RPMI7951 (cell line): ENCODE data around the gene CEP55. TPM values are rescaled to one million over a fixed set of nuclear protein-coding genes. Genes with fewer than 3 reads are reported as not detected.
"Not testable (repeated sequence)": the region's sequence is repeated elsewhere in the genome, so short reads cannot be mapped to it uniquely, and the experiment has no call there.

Experiments used
- DNase-seq: peaks from one replicate; pipeline ENCODE4 v3.0.0-alpha.2; 2012; ENCODE audit warnings: low read depth
- total RNA-seq: library from RNA; depleted of rRNA; stranded (reverse); fragments of >200 nt; shearing (Covaris generic); gene quantifications from 2 replicates; pipeline ENCODE4 v1.2.3, GENCODE V29; 2014; rRNA removed

CEP55 gene
- total RNA-seq, result 102 and 132 TPM in 2 replicates

DNA sequence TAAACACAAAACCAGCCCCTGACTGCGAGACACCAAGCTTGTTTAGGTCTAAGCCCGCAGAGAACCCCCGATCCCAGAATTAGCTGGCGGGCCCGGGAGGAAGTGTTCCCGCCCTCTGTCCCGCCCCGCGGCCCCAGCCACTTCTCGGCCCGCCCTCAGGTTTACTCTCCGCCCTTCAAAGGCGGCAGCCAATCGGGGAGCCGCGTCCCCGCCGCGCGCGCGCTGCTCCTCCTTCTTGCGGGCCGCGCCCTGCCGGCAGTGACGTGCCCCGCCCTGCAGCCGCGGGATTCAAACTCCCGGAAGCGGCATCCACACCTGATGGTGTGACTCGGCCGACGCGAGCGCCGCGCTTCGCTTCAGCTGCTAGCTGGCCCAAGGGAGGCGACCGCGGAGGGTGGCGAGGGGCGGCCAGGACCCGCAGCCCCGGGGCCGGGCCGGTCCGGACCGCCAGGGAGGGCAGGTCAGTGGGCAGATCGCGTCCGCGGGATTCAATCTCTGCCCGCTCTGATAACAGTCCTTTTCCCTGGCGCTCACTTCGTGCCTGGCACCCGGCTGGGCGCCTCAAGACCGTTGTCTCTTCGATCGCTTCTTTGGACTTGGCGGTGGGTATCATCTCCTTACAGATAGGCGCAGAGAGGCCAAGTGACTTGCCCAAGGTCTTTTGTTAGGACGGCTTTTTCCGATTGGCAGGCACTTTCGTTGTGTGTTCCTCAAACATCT is at the start of gene CEP55:
TSS of gene CEP55 (plus strand) at position 291 of the 720 bp plus-strand sequence. CDS start 3,440 bp downstream, outside the sequence.
- DNase-seq, result peak; percentile 90

DNA sequence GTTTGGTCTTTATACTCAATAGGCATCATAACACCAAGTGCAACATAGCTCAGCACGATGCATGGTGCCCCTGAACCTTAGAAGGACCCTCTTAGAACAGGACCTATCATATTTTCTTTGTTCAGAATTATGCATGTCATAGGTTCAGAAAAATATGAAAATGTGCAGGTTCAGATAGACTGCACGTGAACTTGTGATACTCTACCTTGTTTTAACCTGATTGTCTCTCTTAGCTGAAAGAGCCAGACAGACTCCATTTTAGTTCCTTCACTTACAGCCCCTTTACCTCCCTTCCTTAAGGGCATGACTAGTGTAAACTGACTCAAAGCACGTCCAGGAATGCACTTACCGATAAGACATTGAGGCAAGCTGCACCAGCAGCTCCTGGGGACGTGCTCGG is 49.4 kb upstream of the CEP55 start:
- no peak for DNase-seq

- no peak for DNase-seq
These were observed 48.4 kb upstream of the CEP55 start for GRCh38 chr10:93447970-93448369.

DNA sequence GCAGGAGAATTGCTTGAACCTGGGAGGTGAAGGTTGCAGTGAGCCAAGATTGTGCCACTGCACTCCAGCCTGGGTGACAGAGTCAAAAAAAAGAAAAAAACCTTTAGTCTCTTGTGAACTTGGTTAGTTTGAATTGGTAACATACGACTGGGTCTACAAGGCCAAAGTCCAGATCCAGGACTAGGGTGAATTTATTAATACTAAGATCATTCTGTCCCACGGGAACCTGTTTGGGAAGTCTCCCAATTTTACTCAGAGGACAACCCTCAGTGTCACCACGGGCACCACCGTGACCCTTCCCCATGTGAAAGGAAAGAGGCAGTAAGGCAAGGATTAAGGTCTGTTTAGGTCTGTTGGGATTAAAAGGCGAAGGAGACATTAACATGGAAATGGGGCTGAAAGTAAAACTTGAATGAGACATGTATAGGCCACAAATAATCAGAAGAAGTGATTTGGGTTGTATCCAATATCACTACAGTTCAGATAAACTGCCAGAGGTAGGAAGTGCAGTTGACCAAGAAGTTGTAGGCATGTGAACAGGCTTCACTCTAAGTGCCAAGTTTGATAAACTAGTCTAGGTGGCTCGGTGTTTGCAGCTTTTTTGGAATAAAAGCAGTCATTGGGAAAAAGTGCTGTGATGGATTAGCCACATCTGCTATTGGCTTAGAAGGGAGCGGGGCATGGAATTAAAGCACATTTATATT is 45.0 kb upstream of the CEP55 start:
- DNase-seq, result no peak

GRCh38 chr10:93452143-93452542 is 44.3 kb upstream of the CEP55 start:
- DNase-seq, result no peak

- DNase-seq, result no peak
These were observed 42.3 kb upstream of the CEP55 start for GRCh38 chr10:93454146-93454545.

GRCh38 chr10:93454736-93455135 is 41.7 kb upstream of the CEP55 start:
- no peak for DNase-seq

DNA sequence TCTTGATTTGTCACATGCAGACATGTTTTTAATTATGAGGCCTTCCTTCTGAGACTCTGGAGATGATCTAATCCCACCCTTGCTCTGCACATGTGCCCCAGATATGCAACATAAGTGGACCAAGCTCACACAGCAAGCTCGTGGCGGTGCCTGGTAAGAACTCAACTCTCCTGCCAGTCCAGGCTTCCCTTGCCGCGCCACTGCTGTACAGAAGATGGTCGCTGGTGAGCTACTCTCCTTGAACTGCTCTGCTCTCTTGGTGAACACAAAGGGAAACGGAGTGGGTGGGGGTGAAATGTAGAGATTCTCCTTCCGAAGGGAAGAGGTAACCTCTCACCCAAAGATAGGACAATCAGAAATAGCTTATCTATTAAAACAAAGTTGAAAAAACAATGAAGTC is 39.9 kb upstream of the CEP55 start:
- no peak for DNase-seq

DNA sequence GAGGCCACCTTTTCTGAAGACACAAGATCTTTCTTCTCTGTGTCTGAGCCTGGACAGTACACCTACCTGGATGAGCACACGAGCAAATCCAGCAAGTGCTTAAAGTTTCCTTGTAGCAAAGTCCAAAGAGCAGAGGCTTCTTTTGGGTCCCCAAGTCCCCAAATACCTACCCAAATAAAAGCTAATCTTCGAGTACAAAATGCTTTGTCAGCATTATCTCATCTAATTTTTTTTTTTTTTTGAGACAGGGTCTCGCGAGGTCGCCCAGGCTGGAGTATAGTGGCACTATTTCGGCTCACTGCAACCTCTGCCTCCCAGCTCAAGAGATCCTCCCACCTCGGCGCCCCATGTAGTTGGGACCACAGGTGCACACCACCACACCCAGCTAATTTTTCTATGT is 38.9 kb upstream of the CEP55 start:
- no peak for DNase-seq

GRCh38 chr10:93458821-93459257 is 37.6 kb upstream of the CEP55 start:
- peak; percentile 99 for DNase-seq

DNA sequence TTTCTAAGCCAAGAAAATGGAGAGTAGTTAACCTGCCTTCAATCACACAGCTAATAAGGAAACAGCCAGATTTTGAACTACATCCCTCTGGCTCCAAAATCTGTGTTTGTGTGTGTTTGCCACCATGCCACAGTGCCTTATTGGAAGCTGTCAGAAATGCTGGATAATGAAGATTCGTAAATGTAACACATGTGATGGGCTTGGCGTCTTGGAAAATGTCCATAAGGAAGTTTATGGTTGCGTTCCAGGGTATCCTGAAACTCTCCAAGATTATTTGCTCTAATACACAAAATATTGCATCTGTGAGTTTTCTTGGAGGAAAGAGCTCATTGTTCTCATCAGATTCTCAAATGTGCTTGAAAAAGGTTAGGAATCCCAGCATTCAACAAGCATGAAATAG is 36.9 kb upstream of the CEP55 start:
- DNase-seq, result no peak

DNA sequence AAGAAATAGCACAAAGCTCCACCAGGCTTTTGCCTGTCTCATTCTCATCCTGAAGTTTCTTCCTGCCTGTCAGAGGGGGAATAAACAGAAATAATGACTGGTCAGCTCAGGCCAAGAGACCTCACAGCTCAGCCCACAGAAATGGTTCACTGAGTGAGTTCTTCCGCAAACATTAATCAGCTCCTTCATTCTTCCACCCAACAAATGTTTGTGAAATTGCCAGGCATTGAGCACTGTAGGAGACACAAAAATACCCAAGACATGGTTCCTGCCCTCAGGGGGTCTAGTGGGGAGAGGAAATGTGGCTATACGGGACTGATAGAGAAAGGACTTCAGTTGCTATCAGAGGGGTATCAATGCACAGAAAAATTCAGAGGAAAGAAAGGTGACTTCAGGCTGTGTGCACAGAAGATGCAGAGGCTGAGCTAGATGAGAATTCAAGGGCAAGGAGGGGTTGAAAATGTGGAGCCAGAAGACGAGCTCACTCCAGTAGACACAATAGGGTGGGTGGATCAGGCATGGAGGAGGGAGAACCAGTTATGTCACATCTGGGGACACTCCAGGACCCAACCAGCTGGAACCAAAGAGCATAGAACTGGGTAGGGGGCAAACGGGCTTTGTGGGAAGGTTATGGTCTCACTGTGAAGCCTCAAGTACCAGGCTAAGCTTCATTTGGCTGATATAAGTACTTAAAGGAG is 35.2 kb upstream of the CEP55 start:
- peak; percentile 79 for DNase-seq

- DNase-seq, result peak; percentile 78
These were observed 34.6 kb upstream of the CEP55 start for GRCh38 chr10:93461807-93462178.

DNA sequence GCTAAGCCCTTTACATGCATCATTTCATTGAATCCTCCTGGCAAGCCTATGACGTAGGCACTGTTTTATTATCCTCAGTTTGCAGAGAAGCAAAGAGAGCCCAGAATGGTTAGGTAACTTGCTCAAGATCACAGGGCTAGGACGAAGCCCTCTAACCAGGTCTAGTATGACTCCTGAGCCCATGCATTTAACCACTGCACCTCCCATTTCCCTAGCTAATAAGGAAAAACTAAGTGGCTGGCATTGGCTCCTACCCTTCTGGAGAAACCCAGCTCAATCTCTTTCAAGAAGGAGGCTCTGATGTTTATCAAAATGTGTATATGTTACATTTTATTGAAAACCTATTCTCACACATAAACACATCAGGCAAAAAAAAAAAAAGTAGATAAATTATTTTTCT is 34.0 kb upstream of the CEP55 start:
- DNase-seq, result no peak

- peak; percentile 72 for DNase-seq
These were observed 33.5 kb upstream of the CEP55 start for GRCh38 chr10:93462881-93463280.

GRCh38 chr10:93463723-93464476 is 32.5 kb upstream of the CEP55 start:
- DNase-seq, result peak; percentile 50

- DNase-seq, result no peak
These were observed 31.5 kb upstream of the CEP55 start for GRCh38 chr10:93464776-93465388.

DNA sequence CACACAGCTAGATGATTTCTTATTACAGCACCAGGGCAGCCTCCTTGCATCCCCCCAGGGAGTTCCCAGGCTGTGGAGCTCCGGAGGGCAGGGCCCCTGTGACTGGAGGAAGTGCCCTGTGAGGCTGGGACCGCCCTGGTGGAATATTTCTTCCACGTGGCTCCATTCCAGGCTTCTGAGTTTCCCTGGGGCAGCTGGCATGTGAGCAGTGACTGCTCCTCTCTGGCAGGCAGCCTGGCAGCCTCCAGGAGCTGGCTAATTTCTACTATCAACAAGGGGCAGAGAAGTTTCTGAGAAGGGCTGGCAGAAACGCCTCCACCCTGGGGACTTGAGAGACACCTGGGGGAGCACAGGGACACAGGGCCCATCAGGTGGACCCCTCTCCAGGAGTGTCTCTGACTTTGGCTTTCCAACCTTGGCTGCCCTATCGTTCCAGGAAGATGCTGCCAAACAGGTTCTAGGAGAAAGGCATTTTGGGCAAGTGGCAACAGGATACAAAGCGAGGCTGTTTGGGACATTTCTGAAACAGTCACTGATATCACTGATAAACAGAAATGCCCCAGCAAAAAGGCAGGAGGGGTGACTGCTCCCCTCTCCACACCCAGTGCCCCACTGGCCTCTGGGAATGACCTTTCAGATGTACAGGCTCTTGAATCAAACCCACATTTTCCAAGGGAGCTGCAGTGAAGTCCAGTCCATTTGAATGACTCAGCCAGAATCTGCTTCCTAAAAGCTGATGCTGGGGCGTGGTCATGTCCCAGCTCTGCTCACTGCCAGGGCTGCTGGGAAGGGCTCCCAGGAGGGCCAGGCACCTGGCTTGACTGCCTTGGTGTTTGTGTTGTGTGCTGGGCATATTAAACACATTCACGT is 30.4 kb upstream of the CEP55 start:
- DNase-seq, result peak; percentile 98

GRCh38 chr10:93467635-93468034 is 28.8 kb upstream of the CEP55 start:
- DNase-seq, result not testable (repeated sequence)

- peak; percentile 96 for DNase-seq
These were observed 27.8 kb upstream of the CEP55 start for GRCh38 chr10:93468461-93469213.
